Fibroblast of skin of right quadriceps (primary cell): ENCODE measurements around the gene PLS3.
"Not testable (repeated sequence)": the region's sequence is repeated elsewhere in the genome, so short reads cannot be mapped to it uniquely, and the experiment has no call there.

Source experiments
- DNase-seq: peaks from one replicate; pipeline ENCODE4 v3.0.0-alpha.2; 2013

Gene PLS3, protein sequence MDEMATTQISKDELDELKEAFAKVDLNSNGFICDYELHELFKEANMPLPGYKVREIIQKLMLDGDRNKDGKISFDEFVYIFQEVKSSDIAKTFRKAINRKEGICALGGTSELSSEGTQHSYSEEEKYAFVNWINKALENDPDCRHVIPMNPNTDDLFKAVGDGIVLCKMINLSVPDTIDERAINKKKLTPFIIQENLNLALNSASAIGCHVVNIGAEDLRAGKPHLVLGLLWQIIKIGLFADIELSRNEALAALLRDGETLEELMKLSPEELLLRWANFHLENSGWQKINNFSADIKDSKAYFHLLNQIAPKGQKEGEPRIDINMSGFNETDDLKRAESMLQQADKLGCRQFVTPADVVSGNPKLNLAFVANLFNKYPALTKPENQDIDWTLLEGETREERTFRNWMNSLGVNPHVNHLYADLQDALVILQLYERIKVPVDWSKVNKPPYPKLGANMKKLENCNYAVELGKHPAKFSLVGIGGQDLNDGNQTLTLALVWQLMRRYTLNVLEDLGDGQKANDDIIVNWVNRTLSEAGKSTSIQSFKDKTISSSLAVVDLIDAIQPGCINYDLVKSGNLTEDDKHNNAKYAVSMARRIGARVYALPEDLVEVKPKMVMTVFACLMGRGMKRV

GRCh38 chrX:115560978-115561604 is at the start of gene PLS3:
TSS of gene PLS3 (plus strand) at chrX:115561174. CDS start at chrX:115610251, 49,077 bp downstream.
- peak; percentile 89 for DNase-seq

GRCh38 chrX:115518113-115518512 is 42.9 kb upstream of the PLS3 start:
- no peak for DNase-seq

DNA sequence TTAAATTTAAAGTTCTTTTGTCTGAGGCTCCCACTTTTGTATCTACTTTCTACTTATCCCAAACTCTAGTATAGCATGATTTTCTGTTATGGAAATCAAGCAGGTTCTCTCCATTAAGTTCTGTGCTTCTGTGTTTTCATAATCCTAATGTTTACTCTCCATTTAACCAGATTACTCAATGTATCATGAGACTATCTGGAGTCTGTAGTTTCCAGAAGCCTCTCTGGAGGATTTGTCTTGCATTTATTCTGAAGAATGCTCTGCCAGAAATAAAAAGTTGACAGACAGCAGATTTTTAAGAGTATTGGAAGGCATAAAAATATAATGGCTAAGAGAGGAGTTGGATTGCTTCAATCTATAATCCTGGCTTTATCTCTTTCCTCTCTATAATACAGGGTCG is 39.2 kb upstream of the PLS3 start:
- no peak for DNase-seq

DNA sequence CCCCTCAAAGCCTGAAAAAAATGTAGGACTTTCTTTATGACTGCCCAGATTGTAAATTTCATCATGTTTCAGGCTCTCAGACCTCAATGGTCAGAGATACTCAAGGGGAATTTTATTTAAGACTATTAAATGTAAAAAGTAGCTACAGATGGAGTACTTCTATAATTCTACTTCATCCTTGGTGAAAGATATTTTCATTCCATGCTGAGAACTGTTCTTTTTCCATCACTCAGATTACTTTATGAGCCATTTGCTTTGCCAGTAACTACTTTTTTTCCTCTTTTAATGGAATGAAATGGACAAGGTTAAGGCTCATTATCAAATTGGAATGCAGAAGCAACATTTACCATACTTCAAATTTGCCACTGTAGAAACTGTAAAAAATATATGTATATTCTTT is 38.0 kb upstream of the PLS3 start:
- DNase-seq = no peak

DNA sequence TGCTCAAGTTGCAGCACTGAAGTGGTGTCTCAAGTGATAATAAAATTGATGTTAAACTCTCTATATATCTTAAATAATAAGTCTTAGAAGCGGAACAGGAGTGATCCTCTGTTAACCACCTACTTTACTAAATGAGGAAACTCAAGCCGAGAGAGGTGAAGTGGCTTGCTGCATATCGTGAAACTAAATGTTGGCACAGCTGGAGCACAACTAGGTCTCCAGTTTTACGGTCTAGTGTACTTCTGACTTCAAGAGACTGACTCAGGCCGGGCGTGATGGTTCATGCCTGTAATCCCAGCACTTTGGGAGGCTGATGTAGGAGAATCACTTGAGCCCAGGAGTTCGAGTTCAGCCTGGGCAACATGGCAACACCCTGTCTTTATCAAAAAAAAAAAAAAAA is 35.5 kb upstream of the PLS3 start:
- DNase-seq = no peak

DNA sequence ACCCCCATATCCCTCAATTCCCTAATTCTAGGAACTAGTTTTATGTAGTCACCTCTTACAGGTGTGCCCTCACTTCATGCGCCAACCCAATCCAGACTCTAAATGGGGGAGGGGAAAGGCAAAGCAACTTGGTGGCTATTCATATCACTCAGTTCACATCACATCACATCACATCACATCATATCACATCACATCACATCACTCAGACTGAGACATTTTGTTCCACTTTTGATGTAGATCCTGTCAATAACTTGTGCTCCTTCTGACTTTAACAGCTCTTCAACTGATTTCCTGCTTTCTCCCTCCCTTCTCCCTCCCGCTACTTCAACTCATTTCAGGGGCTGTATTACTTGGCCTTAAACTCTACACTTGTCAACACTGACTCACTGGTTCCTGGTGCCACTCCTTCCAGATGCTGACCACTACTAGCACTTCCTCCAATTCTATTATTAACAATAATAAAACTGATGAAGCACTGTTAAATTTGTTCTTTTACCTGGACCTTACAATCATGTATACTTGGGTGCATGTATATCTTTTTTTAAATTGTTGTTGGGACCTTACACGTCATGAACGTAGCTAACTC is 29.1 kb upstream of the PLS3 start:
- no peak for DNase-seq

DNA sequence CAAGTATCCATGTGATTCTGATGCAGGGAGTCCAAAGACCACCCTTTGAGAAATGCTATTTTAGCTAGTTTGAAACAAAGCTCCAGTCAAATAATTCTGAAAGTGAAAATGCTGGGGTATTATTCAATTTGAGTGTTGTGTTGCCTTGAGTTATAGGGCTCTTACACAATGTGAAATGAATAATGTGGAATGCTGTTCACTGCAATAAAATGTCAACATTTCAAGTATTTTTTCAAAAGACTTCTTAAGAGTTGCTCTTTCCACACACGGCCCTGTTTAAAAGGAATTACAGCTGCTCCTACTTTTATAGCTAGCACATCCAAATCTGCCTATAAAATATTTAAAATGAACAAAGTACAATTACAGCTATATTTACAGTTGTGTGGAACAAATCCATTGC is 27.5 kb upstream of the PLS3 start:
- DNase-seq = peak; percentile 53

- no peak for DNase-seq
These were observed 26.6 kb upstream of the PLS3 start for GRCh38 chrX:115534383-115534782.

- DNase-seq = no peak
These were observed 25.6 kb upstream of the PLS3 start for GRCh38 chrX:115535421-115535820.

DNA sequence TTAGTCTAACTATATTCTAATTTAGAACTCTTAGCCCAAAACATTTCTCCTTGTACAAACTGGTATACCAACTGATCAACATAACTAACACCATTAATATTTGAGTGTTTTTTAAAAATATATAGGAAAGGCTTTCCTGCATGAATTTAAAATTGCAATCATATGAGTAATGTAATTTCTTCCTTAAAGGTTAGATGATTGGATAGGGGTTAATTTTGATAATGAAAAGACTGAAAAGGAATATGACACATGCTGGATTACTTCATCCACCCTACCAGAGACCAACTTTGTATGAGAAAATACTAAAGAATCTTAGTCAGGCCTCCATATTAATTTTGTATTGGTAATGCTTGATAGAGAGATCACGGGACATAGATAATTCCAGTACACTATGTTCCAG is 25.1 kb upstream of the PLS3 start:
- no peak for DNase-seq

- DNase-seq = no peak
These were observed 21.1 kb upstream of the PLS3 start for GRCh38 chrX:115539841-115540240.

- not testable (repeated sequence) for DNase-seq
These were observed 19.9 kb upstream of the PLS3 start for GRCh38 chrX:115541045-115541444.

DNA sequence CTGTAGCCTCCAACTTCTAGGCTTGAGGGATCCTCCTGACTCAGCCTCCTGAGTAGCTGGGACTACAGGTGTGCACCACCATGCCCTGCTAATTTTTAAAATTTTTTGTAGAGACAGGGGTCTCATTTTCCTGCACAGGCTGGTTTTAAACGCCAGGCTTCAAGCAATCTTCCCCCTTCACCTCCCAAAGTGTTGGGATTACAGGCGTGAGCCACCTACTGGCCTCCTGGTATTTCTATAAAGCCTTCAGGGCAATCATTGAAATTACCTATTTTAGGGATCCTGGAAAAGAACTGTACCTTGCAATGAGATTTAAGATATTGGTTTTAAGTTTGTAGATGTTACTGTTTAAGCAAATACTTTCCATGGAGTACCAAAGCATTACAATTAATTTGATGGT is 13.5 kb upstream of the PLS3 start:
- DNase-seq = no peak

DNA sequence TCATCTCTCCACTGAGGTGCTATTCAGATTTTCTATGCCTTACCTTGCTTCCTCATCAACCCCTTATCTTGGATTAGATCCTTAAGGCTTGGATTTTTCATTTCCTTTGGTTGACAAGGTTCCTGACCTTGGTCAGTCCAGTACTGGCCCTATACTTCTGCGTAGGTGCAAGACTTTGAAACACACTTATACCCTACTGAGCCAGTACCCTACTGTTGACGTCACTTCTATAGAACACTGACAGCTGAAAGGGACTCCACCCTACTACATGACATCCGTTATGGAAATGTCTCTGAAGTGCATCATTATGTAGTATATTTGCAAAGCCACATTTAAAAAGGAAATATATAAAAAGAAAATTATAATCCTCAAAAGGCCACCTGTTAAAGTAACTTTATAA is 12.0 kb upstream of the PLS3 start:
- no peak for DNase-seq

DNA sequence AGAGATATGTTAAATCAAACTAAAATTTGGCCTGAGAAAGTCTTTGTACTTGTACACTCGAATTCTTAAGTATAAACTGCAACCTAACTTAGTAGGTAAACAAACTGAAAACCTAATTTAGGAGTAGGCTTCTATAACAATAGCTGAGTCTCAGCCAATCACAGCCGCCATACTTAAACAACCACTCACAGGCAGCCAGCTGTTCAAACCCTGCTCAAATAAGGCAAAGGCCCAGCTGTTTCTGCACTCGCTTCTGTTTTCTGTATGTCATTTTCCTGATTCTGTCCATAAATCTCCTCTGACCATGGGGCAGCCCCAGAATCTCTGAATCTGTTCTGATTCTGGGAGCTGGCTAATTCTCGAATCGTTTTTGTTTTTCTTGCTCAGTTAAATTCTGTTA is 7.8 kb upstream of the PLS3 start:
- no peak for DNase-seq

DNA sequence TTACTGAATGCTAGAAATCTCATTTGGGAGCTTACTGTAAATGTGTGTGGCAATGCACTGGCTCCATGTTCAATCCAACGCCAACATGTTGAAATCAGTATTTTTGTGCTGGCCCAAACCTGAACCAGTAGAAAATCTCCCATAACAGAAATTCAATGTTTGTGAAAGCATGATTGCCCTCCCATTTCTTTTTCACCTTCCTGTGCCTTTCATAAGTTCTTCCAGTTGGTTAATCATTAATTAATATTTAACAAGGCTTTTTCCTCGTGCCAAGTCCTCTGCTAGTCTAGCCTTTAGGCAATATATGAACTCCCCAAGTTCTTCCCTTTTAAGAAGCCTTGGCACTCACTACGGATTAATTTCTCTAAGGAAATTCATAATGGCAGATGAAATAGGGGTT is 1.3 kb upstream of the PLS3 start:
- no peak for DNase-seq

DNA sequence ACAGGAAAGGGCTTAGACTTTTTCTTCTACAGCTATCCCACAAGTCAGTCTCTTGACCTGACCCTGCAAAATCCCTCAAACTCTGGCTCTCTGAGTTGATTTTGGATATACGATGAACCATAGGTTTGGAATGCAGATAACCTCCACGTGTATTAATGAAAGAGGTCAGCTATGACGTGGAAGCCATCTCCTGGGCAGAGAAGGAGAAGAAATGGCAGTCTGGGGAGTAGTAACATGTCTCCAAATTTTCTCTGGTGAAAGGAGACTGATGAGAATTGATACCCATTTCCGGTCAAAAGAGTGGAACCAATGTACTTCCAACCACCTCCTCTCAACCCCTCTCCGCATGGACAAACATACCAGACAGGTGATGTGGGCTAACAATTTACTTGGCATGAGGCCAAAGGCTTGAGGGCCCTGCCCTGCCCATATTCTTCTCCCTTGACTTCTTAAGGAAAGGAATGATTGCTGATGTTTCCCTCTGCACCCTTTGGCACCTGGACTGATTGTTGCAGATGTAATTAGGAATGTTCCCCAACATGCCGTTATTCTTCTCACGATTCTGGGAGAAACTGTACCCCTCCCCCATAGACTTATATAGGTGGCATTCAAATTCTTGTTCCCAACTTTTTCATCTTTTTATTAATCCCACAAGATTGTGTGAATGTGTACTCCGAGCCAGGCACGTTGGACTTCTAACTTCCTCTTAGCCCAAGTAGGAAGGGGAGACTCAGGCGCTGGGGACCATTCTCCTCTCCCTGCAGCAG is 580 bp upstream of the PLS3 start:
- peak; percentile 26 for DNase-seq

DNA sequence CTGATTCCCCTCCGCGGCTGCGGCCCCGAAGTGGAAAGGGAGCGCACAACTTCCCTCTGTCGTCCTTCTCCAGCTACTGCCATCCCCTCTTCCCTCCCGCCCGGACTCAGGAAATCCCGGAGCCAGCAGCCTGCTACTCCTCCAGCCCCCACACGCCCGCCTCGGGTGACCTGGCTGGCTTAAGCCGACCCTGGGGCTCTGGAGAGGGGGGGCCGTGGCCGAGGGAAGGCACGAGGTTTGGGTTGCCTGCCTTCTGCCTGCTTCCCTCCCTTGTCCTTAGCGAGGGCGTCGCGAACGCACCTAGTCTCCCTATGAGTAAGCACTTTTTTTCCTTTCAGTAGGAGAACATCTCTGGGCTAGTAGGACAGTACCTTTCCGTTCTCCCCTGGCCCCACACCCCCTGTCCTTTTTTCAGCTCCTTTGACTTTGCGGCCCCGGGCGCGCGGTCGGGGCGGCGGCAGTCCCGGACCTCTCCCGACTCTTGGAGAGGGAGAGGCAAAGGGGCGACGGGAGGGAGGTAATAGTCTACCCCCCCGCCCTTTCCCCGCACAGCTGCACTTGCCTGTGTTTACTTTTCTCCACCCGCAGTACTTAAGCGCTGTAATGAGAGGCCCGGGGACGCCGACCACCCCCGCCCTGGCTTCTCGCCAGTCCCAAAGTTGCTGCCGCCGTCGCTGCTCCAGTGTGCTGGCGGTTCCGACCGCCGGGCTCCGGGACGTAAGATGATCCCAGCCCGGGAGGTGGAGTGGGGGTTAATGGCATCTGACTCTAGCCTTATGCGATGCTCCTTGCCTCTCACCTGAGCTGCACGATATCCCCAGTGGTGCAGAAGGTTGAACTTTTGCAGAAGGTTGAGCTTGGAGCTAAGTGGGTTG is 868 bp downstream of the PLS3 start:
- peak; percentile 31 for DNase-seq

- peak; percentile 54 for DNase-seq
These were observed 1.5 kb downstream of the PLS3 start for GRCh38 chrX:115562480-115562847.

- DNase-seq = peak; percentile 1
These were observed 2.7 kb downstream of the PLS3 start for GRCh38 chrX:115563633-115564162.

DNA sequence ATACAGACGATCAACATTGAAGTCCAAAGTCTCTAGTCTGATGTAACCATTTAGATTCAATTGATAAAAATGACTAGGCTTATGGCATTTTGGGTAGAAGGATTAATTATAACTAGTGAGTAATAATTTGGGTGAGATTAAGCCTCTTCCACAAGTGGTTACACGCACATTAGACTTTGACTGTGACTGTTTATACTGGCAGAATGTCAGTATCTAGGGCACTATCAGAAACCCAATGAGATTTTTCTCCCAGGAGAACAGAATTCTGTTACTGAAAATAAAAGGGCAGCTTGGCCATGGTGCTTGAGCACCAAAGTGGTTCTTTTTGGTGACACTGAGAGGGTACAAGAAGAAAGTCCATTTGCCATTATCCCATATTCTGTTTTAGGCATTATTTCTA is 3.3 kb downstream of the PLS3 start:
- DNase-seq = peak; percentile 11

DNA sequence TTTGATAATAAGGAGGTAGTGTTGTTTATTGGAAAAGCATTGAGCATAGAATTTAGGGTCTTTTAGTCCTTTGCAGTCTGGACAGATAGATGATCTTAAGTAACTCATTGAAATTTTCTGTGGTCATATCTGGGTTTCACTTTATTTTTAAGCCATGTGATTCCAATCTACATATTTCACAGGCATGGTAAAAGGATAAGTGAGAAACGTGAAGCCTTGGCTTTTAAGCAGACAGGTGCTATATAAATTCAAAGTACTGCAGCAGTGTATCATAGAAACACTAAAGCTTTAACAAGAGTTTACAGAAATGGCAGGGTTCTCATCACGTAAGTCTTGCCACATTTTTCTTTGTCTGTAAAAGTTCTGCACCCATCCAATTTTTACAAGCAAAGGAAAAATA is 4.9 kb downstream of the PLS3 start:
- no peak for DNase-seq
